ENCODE measurements around the gene ZDHHC16.

DNA sequence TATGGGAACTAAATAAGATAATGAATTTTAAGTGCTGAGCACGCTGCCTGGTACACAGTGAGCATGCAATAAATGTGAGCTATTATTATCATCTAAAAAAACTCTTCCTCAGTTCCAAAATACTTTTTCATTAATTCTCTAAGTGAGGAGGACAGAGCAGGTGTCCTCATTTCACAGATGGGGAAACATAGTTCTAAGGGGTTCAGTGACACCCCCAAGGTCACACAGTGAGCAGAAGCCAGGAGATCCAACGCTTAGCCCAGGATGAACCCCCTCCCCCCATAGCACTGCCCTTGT lies 38.1 kb upstream of the ZDHHC16 start:
- TF ChIP-seq POLR2A (IDR thresholded peaks at IDR 0.05) (no peak), CTCF (IDR thresholded peaks at IDR 0.05) (no peak)

All from uterus (tissue), 2 donors.